T-helper 1 cell treated with Interleukin-12 subunit alpha and Interleukin-12 subunit beta and Interleukin-4 antibody, amounts not matched to agents 30 ng/mL and 1 ng/mL, for 36 hours (primary cell): ENCODE data around the gene MROH2A. TPM values are rescaled to one million over a fixed set of nuclear protein-coding genes. Genes with fewer than 3 reads are reported as not detected.

Source experiments
- intact Hi-C: fragments of 100-400 bp; cut with micrococcal nuclease; formaldehyde crosslinking; loops from one replicate; pipeline ENCODE4 v1.15.1; 2024
- total RNA-seq: library from RNA; stranded (reverse); gene quantifications from 2 replicates; pipeline ENCODE4 v1.2.3, GENCODE V29; 2022

The MROH2A gene
- total RNA-seq, 1 donor from 2014 or later: not detected

DNA sequence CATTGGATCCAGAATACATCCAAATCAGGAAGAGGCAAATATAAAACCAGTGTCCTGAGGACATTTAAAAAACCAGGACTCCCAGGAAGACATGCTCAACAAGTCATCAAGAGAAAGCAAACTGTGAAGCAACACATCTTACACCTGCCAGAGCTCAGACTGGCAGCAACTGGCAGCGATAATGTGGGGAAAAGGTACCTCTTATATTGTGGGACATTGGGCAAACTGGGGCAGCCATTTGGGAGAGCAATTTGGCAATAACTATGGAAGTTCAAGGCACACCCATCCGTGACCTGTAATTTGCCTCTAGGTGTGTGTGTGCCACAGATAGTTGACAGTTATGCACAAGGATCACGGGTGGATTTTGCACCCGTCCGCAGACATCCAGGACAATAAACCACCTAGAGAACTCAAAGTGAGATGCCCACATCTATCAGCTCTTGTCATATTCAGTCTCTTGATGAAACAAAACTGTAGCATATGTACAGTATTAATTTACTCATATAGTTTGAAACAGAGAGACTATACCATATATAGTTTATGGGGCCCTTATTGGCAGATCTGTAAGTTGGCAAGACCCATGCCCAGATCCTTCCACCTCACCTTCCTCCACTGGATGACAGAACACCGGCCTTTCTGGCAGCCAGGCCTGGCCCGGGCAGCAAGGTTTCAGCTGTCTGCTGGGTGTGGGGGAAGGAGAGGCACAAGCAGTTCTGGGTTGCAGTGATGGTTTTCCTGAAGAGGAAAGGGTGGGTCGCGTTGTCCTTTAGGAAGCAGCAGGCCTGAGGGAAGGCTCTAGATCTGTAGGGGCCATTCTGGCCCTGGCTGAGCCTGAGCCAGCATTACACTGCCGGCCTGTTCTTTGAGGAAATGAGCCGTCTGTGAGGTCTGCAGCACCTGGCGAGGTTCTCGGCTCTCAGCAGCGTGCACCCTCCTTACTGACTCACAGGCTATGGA lies 57.4 kb downstream of the MROH2A start:
- intact Hi-C loops: no loop called here

DNA sequence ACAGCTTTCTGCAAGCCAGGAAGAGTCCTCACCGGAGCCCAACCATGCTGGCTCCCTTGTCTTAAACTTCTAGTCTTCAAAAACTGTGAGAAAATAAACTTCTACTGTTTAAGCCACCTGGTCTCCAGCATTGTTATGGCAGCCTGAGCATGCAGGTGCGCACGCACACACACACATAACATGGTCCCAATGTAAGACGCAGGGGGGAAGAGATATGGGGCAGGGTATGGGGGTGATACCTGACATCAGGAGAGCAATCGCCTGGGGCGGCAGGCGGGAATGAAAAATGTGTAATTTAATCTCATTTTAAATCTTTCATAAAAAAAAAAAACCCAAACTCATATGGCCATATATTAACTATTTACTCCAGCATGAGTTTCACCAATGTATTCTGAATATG lies 58.2 kb downstream of the MROH2A start:
- intact Hi-C loops: no loop called here

DNA sequence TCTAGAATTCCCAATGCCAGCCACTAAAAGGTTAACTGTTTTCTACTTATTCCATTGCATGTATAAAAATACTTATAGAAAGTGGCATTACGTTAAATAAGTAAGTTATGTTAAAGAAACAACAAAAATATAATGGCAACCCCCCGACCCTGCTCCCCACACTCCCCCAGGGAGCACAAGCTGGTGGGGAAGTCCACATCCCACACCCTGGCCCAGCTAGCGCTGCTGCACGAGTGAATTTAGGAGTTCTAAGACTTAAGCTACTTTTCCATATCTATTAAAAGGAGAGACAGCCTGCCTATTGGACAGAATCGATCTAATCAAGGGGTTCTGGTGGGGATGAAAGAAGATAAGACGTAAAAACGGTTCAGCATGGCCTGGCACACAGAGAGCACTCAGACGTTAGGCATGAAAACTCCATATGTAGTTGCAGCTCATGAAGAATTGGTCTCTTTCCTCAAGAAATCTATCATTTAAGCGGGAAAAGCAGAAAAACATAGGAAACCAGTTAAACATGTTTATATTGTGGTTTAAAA lies 59.6 kb downstream of the MROH2A start:
- intact Hi-C loops: no loop called here

DNA sequence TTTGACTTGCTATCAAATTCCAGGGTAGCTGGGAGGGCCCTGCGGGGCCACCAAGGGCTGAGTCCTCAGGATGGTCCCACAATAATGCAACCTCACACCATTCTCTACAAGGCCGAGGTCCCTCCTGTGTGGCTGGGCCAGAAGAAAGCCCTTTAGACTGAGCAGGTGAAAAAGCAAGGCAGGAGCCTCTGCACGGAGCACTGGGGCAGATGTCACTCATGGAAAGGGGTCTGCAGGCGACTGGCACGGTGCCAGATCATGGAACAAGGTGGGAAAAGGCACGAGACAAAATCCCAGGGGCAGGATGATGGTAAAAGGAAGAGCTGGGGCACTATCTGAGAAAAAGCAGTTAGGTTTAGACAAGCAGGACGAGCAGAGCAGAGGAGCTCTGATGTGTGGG lies 60.1 kb downstream of the MROH2A start:
- intact Hi-C loops: no loop called here

DNA sequence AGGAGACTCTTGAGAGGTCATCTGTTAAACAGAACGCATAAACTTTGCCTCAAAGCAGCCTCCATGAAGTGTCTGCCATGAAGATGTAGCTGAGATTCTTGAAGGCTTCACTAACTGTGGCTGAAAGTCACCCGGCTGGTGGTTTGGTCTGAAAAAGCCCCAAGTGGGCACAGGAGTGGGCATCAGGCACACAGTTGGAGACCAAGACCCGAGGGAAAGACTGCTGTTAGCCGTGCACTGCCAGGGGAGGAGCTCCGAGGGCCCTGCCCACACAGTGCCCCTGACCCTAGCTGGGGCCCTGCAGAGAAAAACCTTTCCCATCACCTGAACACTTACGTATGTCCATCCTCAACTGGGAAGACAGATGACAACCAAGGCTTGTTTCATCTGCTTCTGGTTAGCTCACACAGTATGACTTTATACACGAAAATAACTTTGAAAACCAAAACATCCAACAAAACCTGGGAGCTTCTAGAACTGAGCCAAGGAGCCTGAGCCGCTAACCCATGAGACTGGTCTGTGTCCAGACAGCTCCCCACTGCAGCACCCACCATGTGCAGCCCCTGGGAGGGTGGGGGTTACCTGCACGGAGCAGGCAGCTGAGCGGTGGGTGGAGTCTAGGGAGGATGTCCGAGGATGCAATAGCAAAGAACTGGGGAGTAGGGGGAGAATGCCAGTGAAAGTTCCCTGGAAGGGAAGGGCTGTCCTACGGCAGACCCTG lies 60.8 kb downstream of the MROH2A start:
- intact Hi-C loops: no loop called here

DNA sequence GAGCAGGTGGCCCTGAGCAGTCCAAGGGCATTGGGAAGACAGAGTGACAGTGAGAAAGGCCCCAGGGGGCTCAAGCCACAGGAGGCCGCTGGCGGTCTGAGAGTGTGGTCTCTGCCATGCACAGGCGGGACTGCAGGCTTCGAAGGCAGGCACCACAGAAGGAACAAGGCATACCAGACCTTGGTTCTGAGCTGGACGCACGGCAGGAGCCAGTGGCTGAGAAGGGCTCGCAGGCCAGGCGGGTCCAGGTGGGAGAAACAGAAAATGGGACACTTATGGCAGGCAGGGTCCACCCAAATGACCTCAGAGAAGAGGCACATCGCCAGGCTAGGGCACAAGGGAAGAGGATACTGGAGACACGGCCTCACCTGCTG lies 61.3 kb downstream of the MROH2A start:
- intact Hi-C loops: no loop called here

DNA sequence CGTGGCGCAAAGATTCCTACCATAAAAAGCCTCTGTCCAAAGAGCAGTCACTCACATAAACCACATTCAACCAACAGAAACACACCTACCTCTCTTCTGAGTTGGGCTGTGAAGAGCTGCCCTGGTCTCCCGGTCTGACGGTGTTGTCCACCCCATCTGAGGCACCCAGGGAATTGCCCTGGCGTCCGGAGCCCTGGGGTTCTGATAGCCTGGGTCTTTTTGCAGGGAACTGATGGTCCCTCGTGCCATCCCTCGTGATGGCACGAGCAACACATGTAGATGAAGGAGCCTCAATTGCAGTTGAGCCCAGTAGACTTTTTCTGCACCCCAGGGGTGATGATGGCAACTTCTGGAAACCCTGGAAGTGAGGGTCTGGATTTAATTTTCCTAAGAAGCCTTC lies 62.4 kb downstream of the MROH2A start:
- intact Hi-C loops: no loop called here

DNA sequence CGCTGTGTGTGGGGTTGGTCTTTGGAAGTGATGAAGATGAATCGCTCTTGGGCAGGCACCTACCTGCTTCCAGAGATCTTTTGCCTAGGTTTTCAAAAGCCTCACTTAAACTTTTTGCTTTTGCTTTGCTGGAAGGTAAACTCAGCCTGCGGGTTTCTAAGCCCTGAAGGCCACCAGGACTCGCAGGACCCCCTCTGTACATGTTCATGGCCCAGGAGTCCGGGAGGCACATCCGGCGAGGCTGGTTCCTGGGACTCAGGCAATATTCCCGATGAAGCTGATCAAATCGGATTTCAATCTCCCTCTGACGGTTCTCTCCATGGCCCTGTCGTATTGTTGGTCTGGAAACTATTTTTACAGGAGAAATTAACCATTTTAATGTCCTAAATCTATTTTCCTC lies 63.1 kb downstream of the MROH2A start:
- intact Hi-C loops: no loop called here

DNA sequence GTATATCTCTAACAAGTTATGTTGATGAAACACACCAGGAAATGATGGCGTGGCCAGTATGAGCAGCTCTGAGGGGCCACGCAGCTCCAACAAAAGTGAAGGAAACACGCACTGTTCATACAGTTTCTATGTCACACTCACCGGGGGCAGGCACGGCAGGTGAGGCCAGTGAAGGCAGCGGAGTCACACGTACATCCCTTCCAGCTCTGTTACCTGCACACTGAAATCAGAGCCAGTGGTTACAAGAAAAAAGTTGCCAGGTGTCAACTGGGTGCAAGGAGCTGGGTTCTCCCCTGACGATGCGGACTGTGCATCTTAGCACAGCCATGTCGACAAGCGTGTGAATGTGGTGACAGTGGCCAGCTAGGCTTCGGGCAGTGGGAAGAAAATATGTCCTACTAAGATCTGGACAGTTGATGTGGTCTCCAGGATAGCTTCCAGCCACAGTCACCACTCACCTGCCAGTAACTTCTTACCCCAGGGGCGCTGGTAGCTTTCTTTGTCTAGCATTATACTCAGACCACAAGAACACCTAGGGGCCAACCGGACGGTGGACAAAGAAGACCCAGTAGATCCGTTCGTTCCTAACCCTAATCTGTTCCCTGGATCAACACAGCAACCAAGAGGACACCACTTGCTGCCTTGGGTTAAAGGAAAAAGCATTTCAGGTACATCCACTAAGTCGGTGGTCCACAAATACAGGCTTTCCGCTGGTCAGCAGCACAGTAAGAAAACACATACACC lies 66.1 kb downstream of the MROH2A start:
- intact Hi-C loops: no loop called here

DNA sequence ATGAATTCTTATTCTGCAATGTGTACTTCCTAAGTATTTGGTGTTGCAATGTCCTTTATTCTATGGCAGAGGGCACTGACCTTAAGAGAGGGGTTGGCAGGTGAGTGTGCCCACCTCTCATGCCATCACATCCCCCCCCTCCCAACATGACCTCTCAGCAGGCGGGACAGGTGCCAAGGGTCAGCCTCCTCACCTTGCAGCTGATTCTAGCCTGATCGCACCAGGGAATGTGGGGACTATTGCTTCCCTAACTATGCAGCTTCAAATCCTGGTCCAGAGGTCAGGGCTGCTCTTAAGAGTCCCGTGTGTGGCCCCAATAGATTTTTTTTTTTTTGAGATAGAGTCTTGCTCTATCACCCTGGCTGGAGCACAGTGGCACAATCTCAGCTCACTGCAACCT lies 66.7 kb downstream of the MROH2A start:
- intact Hi-C loops: no loop called here

DNA sequence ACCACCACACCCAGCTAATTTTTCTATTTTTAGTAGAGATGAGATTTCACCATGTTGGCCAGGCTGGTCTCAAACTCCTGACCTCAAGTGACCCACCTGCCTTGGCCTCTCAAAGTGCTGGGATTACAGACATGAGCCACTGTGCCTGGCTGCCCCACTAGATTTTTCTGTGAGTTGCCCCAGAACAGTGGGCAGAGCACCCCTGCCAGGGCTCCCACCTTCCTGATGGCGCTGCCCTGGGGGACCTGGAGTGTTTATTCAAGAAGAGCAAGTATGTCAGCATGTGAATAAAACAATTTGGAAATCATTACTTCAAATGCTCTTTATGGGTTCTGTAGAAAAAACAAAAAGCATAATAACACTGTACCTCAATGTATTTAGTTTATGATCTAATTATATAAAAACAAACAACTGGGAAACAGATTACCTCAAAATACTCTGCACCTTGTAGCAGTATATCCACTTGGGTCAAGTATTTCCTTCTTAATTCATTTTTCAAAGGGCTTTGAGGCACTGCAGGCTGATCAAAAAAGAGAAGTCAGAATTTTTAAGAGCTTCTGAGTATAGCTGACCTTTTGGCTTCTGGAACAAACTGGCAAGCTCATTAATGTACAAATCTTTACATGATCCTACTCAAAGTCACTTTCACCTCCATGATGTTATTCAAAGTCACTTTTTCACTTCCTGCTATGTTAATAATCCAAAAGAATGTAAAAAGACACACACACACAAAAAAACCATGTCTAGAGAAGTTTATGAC lies 67.4 kb downstream of the MROH2A start:
- intact Hi-C loops: no loop called here

DNA sequence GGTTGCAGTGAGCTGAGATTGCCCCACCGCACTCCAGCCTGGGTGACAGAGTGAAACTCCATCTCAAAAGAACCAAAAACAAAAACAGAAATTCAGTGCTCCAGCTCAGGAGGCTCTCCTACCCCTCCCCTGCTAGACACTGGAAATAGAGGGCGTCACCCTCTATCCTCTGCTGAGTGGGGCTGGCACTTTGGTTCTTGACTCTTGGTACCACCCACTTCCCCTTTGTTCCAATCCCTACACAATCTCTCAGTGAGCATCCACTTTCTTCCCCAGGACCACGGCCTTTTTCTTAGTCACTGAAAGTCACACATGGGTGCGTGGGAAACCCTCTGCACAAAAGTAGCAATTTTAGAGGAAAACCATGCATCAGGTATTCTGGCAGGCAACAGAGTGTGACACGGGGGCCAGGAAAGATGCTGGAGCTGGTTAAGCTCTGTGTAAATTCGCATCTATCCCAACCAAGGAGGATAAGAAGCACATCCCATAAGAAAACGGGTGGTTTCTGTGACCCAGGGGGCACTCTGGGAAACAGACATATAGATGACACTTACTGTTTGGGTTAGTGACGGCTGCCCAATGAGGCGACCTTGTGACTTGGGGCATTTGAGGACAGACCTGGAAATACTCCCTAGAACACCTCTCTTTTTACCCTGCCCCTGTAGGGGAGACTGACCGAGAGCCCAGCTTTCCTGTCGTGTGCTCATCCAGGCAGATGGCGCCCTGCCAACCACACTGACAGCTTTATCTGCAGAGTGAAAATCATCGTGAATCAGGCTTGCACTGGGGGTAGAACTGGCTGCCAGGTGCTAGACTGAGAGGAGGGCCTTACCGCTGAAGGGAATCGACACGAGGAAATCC lies 68.5 kb downstream of the MROH2A start:
- intact Hi-C loops: no loop called here

DNA sequence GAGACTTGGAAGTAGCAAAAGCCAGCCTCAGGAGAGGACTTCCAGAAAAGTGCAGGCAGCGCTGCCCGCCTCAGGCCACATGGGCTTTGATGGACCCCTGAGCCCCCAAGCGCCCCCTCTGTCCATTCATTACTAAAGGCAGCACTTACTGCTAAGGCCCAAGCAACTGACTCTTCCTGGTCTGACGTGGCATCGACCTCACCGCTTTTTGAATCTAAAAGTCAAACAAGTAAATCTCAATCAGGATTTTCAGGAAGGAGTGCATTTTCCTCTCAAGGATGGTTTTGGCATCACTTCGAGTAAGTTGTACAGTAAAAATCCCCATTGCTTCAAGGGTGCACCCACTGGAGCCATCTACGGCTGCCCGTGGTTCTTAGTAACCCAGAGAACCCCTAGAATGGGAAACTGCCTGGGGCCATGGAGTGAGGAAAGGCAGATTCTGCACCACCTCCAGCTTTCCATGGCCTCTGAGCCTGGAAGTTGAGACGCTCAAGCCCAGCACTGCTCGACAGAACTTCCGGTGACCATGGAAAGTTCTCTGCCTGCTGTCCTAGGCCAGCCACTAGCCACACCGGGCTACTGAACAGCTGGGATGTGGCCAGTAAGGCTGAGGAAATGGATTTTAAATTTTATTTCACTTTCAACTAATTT lies 69.2 kb downstream of the MROH2A start:
- intact Hi-C loops: no loop called here

DNA sequence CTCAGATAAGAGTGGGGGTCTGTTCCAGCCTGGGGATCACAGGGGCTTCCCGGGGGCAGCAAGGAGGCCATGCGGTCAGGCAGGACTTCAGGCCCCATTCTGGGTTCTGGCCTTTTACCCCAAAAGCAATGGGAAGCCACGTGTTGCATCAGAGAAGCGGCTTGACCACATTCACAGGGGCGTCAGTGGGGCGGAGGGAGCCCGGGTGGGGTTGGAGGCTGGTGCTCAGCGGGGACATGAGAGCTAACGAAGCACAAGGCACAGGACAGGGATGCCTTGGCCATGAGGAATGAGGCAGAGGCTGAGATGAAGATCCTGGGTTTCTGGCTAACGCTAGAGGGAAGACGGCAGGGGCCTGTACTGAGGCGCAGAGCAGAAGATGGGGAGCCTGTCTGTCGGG lies 70.1 kb downstream of the MROH2A start:
- intact Hi-C loops: no loop called here

DNA sequence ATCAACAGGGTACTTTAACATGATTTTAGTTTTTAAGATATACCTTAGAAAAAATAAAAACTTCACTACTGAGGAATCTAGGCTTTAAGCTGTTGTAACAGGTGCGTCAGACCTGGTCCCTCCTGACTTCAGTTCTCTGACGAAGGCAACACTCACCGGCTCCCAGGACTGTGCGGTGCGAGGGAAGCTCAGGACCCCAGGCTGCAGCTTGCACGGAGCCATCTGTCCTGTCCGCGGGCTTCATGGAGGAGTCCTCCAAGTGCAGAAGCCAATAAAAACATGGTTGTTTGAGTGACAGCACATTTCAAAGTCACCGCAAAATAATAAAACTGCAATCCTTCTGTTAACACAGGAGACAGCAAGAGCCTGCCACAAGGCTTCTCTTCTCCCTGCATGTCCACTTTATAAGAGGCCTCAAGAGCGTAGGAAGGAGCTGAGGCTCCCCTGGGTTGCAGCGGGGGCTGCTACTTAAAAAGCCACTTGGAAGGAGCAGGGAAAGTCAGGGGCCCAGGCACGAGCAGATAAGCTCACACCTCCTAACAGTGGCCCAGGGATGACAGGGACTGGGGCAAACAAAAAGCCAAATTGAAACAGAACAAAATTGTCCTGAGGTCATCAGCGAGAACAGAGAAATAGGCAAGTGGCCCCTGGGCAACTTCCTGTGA lies 71.6 kb downstream of the MROH2A start:
- intact Hi-C loops: loop anchor here (5.0 to 10.0 kb wide), 4 partner anchors 282 to 1242 kb away; partner anchors contain the start of gene USP40

DNA sequence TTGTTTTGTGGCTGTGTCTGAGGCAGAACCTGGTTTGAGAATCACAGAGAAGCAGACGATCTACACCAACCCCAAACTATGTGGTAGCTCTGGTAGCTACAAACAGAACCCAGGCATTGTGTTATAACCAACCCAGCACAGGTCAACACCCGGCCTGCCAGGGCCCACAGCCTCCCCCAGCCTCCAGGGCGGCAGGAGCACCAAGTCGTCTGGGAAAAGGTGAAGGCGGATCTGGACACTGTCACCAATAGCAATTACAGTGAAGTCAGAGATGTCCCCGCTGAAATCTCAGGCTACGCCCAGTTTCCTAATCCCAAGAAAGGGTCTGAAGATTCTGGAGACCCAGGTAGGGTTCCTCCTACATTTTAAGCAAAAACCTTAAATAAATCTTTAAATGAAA lies 72.6 kb downstream of the MROH2A start:
- intact Hi-C loops: loop anchor here (5.0 to 10.0 kb wide), 4 partner anchors 283 to 1243 kb away; partner anchors contain the start of gene USP40

DNA sequence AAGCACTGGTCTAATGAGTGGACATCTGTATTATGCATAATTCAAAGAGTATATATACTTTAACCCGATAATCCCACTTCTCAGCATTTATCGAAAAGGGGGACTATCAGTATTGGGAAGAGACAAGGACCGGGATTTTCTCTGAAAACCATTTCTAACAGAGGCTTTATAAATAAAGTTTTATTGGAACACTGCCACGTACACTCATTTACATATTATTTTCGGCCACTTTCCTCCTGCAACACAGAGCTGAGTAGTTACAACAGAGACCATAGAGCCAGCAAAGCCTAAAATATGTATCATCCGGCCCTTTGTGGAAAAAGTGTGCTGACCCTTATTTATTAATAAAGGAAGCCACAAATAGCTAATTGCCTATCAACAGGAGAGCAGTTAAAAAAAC lies 73.0 kb downstream of the MROH2A start:
- intact Hi-C loops: loop anchor here (5.0 to 10.0 kb wide), 4 partner anchors 284 to 1244 kb away; partner anchors contain the start of gene USP40

DNA sequence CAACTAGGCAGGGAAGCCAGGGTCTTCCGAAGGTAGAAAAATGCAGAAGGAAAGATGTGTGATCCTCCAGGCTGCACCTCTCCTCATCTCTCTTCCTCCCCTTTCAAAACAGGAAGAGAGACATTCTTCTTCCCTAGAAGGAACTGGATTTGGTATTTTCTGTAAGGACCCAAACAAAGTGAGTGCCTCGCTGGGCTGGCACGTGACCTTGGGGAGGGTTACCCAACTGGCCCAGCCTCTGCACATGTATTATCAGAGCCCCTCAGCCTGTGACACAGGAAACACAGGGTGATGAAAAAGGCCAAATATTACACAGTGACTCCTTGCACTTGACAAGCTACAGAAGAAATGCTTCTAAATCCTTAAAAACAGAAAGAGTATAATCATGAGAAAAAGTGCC lies 73.9 kb downstream of the MROH2A start:
- intact Hi-C loops: loop anchor here (5.0 to 10.0 kb wide), 4 partner anchors 285 to 1245 kb away; partner anchors contain the start of gene USP40
